Stimulated activated CD4-positive, alpha-beta T cell treated with anti-CD3 and anti-CD28 coated beads, Interleukin-4, amount 100 ng/mL, for 1 hour (primary cell): Measurements from ENCODE around the gene CCR5AS.
A peak's percentile ranks its signal among the peaks of the same experiment; 100 is the strongest.
"Not testable (repeated sequence)": the region's sequence is repeated elsewhere in the genome, so short reads cannot be mapped to it uniquely, and the experiment has no call there.

Experiments
- DNase-seq: peaks from one replicate; pipeline ENCODE4 v3.0.0-alpha.2; 2020

CCR5AS gene

DNA sequence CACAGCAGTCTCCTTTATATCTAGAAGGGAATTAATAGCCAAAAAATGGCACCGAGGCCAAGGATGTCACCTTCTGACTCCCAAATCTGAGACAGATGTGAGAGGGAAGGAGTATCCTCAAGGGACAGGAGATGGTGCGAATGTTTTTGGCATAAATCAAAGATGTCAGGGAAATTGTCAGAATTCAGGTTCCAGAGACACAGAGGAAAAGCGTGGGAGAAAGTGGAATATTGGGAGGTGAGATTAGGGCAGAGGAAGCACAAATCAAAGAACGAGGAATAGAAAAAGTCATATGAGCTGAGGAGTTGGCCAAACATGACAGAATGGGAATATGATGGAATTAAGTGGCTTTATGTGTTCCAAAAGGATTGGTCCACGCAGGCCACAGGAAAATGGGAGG lies 6.0 kb downstream of the CCR5AS start:
- no peak for DNase-seq

GRCh38 chr3:46400000-46400734 lies 6.7 kb downstream of the CCR5AS start:
- no peak for DNase-seq

DNA sequence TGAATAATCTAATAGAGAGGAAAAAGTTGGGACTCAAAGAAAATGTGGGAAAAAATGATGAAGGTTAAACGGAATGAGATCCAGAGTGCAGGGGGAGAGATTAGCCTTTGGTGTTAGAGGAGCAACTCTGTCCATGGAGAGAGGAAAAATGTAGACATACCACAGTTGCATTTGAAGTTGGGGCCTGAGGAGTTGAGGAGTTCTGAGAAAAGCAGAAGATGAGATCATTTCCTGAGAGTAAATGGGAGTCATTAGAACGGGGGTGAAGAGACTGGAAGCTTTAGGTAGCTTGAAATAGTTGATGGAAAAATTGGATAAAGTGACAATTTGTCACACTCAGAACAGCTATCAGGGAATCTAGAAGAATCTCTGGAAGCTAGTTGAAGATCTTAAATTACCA lies 7.3 kb downstream of the CCR5AS start:
- no peak for DNase-seq

- no peak for DNase-seq
Observed at GRCh38 chr3:46399098-46399497, 7.8 kb downstream of the CCR5AS start.

GRCh38 chr3:46398186-46398955 lies 8.5 kb downstream of the CCR5AS start:
- no peak for DNase-seq

GRCh38 chr3:46397111-46397510 lies 9.8 kb downstream of the CCR5AS start:
- no peak for DNase-seq

- no peak for DNase-seq
Observed at GRCh38 chr3:46395766-46396530, 10.9 kb downstream of the CCR5AS start.

- DNase-seq: no peak
Observed at GRCh38 chr3:46395210-46395661, 11.6 kb downstream of the CCR5AS start.

- no peak for DNase-seq
Observed at GRCh38 chr3:46393554-46394434, 13.1 kb downstream of the CCR5AS start.

DNA sequence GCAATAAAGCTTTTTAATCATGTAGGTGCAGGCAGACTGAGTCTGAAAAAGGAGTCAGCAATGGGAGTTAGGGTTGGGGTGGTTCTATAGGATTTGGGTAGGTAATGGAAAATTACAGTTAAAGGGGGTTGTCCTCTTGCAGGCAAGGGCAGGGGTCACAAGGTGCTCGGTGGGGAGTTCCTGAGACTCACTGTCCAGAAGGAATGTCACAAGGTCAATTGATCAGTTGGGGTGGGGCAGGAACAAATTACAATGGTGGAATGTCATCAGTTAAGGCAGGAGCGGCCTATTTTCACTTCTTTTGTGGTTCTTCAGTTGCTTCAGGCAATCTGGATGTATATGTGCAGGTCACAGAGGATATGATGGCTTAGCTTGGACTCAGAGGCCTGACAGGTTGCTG lies 13.9 kb downstream of the CCR5AS start:
- no peak for DNase-seq

- DNase-seq: not testable (repeated sequence)
Observed at GRCh38 chr3:46391526-46391925, 15.3 kb downstream of the CCR5AS start.

DNA sequence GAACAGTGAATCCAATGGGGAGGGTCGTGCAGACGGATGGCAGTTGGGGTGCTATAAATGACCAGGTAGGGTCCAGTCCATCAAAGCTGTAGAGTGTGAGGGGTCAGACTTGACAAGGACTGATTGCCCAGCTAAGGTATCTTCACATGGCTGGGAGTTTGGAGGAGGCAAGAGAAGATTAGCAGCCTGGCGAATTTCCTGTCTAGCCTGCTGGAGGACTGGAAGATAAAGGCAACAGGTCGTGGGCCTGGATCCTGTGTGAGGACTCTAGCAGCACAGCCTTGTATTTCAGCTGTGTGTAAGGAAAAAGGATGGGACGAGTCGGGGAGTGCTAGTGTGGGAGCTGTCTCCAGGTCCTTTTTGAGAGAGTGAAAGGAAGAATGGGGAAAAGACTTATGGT lies 17.6 kb downstream of the CCR5AS start:
- no peak for DNase-seq

- not testable (repeated sequence) for DNase-seq
Observed at GRCh38 chr3:46388847-46389246, 18.0 kb downstream of the CCR5AS start.

- DNase-seq: no peak
Observed at GRCh38 chr3:46386205-46386604, 20.7 kb downstream of the CCR5AS start.

DNA sequence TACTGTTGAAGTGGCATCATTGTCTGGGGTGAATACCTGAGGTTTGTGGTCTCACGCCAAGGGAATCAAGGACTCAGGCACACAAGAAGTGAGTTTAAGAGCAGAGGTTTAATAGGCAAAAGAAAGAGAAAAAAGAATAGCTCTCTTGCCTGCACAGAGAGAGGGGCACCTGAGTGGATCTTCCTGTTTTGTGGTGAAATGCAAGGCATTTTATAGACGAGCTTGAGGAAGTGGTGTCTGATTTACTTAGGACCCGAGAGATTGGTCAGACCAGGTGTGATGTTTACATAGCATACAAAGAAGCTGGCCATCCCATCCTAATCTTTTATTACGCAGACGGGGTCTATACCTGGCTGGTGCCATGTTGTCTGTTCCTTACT lies 22.9 kb downstream of the CCR5AS start:
- no peak for DNase-seq

- DNase-seq: no peak
Observed at GRCh38 chr3:46383211-46383950, 23.5 kb downstream of the CCR5AS start.

DNA sequence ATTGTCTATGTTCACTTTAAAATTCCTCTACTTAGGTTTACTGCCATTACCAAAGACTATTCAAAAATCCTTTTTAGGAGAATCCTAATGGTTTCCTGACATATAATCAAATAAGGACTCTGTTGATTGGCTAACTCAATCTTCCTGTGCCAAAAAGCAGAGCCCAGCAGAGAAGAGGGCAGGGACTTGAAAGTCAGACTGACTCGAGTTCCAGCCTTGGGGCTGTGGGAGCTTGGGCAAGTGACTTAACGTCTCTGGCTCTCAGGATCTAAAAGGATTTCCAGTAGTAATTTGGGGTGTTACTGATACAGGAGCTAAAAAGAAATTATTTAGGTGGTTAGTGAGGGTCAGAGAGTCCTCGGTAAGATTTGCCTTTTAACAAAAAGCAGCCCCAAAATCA lies 25.2 kb downstream of the CCR5AS start:
- no peak for DNase-seq

DNA sequence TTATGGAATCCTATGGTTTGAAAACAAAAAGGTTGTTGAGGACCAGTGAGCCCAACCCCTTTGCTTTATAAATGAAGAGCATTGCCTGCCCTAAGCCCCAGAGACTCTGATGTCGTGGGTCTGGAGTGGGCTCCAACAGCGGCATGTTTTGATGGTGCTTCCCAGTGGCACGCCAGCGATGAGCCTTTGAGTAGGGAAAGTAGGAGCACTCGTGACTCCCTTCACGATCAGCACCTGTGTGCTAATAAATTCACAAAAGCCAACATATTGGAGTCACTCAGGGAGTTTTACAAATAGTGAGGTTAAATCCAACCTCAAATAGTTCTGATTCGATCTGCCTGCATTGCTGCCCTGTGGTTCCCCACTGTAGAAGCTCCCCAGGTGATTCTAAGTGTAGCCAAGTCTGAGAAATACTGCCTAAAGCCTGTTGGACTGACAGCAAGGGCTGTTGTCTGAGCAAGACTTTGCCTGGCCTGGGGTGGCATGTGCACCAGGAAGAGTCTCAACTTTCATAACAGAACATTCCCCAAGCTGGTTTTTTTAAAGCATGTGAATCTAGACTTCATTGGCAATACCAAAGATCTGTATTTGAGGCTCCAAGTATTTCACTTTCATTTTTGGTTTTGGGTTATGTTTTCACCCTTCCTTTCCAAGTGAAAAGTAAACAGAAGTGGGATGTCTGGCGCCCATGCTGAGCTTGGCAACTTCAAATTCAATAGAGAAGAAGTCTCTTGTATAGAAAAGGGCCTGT lies 26.2 kb downstream of the CCR5AS start:
- DNase-seq: no peak

- peak; percentile 71 for DNase-seq
Observed at GRCh38 chr3:46378426-46378942, 28.4 kb downstream of the CCR5AS start.

- no peak for DNase-seq
Observed at GRCh38 chr3:46375814-46376213, 31.1 kb downstream of the CCR5AS start.

- DNase-seq: no peak
Observed at GRCh38 chr3:46375218-46375617, 31.6 kb downstream of the CCR5AS start.
